Lower leg skin (tissue), 3 donors: ENCODE data around the gene CDKAL1.

Experiments used
- CTCF ChIP-seq, 3 donors: fragments of 450-650 bp; IDR thresholded peaks; one replicate each; pipeline ENCODE4 v1.5.1; 2016; ENCODE audit warnings: antibody characterized with exemption in 3 of 3, mild to moderate bottlenecking in 3 of 3, moderate library complexity in 2 of 3
- POLR2A ChIP-seq, 2 donors: fragments of 450-650 bp; IDR thresholded peaks; one replicate each; pipeline ENCODE4 v1.6.1; 2016 to 2017; ENCODE audit warnings: antibody characterized with exemption in 2 of 2, mild to moderate bottlenecking in 1 of 2, moderate library complexity in 1 of 2

GRCh38 chr6:20709451-20709850 is 175.2 kb downstream of the CDKAL1 start:
- no peak for TF ChIP-seq POLR2A (IDR thresholded peaks at IDR 0.05)
- no peak for TF ChIP-seq CTCF (IDR thresholded peaks at IDR 0.05)
